ENCODE measurements around the gene CAPZA2.
A peak's percentile ranks its signal among the peaks of the same experiment; 100 is the strongest.
"Not testable (repeated sequence)": the region's sequence is repeated elsewhere in the genome, so short reads cannot be mapped to it uniquely, and the experiment has no call there.

The CAPZA2 gene

GRCh38 chr7:116862234-116862950, at the start of gene CAPZA2:
Gene CAPZA2 (plus strand): TSS chr7:116862587. CDS start chr7:116862612, 25 bp downstream.
- DNase-seq: peak; percentile 89

- no peak for DNase-seq
Observed at GRCh38 chr7:116812860-116813259, 49.5 kb upstream of the CAPZA2 start.

- not testable (repeated sequence) for DNase-seq
Observed at GRCh38 chr7:116813371-116813770, 49.0 kb upstream of the CAPZA2 start.

DNA sequence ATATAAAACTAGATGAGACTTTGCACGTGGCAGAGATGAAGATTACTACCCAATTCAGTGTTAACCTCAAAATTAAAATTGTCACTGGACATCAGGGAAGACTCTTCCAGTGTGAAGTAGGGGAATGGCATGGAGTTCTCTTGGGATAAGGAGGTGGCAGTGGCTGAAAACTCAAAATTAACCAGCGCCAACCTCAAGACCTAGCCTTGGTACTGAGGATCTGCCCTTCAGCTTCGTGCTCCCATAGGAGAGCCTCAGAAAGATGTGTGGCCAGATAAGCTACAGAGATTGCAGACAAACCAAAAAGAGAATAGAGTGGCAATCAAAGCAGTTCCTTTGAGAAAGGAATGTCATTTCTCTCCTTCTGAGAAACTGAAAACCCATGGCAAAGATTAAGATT, 47.3 kb upstream of the CAPZA2 start:
- DNase-seq: no peak

DNA sequence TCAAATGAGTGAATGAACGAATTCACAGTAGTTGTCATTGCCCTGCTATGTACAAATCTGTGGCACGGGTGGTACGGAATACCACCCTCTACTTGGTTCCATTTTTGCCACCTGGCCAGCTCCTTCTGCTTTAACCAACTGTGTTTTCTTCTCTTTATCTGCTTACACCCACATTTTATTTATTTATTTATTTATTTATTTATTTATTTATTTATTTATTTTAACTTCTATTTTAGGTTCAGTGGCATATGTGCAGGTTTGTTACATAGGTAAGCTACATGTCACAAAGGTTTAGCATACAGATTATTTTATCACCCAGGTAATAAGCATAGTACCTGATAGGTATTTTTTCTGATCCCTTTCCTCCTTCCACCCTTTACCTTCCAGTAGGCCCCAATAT, 42.2 kb upstream of the CAPZA2 start:
- DNase-seq: no peak

DNA sequence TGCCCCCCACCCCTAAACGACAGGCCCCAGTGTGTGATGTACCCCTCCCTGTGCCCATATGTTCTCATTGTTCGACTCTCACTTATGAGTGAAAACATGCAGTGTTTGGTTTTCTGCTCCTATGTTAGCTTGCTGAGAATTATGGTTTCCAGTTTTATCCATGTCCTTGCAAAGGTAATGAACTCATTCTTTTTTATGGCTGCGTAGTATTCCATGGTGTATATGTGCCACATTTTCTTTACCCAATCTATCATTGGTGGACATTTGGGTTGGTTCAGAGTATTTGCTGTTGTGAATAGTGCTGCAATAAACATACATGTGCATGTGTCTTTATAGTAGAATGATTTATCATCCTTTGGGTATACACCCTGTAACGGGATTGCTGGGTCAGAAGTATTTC, 40.7 kb upstream of the CAPZA2 start:
- DNase-seq: not testable (repeated sequence)

DNA sequence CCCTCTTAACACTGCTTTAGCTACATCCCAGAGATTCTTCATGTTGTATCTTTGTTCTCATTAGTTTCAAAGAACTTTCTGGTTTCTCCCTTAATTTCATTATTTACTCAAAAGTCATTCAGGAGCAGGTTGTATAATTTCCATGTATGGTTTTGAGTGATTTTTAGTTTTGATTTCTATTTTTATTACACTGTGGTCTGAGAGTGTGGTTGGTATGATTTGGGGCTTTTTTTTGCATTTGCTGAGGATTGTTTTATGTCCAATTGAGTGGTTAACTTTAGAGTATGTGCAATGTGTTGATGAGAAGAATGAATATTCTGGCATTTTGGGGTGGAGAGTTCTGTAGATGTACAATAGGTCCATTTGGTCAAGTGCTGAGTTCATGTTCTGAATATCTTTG, 37.9 kb upstream of the CAPZA2 start:
- no peak for DNase-seq

DNA sequence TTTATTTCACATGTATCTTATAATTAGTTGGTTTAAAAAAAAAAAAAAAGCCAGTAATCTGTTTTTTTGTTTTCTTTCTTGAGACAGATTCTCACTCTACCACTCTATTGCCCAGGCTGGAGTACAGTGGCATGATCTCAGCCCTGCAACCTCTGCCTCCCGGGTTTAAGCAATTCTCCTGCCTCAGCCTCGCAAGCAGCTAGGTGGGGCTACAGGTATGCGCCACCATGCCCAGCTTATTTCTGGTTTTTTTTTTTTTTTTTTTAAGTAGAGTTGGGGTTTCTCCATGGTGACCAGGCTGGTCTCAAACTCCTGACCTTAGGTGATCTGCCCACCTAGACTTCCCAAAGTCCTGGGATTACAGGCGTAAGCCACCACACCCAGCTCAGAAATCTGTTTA, 34.1 kb upstream of the CAPZA2 start:
- DNase-seq: no peak

DNA sequence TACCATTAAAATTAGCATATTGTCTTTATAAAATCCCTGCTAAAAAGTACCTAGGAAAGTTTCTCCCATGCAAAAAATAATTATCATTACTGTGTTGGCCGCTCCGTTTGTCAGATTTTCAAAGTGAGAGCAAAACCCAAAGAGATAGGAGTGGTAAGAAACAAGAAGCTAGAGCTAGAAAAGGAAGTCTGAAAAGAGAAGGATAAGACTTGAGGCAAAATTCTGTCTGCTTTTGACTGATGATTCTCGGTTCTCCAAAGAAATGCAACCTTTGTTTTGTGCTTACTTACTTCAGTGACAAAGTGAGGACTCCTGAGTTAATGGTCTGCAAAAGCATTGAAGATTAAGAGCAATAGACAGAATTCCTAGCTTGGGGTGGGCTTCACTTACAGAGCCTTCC, 33.3 kb upstream of the CAPZA2 start:
- DNase-seq: no peak

DNA sequence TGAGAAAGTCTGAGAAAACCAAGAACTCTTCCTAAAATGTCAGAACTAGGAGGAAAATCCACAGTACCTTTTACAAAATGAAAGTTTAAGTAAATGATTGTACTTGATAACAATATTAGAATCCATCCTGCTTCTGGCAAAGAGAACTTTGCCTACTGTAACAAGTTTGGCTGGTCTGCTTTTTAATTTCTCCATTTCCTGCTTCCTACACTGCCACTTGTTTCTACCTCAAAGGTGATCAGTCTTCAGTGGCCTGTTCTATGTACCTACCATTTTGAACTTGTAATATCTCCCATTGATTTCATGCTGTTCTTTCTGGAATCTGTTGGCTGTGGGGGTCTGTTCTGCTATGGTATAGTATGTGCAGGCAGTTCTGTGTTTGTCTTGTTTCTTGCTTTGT, 32.9 kb upstream of the CAPZA2 start:
- no peak for DNase-seq

DNA sequence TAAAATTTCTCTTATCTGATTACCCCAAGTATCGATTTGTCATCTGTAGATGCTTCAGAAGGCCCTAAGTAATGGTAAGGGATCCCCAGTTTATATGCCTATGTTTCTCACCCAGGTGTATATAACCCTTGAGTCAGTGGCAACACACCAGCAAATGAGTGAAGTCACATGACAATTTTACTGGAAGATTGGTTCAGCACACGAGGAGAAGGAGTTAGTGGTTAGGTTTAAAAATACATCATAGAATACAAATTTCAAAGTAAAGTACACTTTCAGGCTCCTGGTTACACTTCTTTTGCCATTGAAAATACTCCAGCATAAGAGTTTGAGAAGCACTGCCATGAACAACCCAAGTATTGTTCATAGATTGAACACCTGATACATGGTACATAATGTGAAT, 29.7 kb upstream of the CAPZA2 start:
- no peak for DNase-seq

DNA sequence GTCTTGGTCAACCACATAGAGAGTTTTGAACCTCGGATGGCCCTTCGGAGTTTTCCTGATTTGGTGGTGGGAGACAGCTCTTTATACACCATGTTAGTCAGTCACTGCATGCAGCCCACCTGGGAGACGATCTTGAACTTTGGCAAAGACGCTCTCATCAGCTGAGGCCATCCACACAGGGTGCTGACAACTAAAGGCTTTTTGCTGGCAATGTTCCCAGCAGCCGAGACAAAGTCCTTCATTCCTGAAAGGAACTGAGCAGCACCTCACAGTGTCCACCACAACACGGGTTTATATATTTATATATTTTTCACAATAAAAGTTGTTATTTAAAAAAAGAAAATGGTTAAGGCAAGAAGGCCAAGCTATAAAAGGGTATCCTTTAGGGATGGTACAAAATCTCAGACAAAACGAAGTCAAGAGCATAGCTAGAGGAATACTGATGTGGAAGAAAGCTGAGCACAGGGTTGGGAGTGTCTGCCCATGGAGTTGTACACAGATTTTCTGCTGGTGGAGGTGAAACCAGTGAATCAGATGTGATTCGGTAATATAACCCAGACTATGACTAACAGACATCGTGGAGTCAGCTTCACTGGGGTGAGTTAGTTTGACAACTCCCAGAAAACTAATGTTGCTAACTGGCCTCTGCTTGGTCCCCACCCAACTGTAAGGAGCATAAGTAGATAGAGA, 27.4 kb upstream of the CAPZA2 start:
- no peak for DNase-seq

- no peak for DNase-seq
Observed at GRCh38 chr7:116836048-116836447, 26.3 kb upstream of the CAPZA2 start.

GRCh38 chr7:116836911-116837310, 25.5 kb upstream of the CAPZA2 start:
- no peak for DNase-seq

GRCh38 chr7:116837586-116837985, 24.8 kb upstream of the CAPZA2 start:
- no peak for DNase-seq

DNA sequence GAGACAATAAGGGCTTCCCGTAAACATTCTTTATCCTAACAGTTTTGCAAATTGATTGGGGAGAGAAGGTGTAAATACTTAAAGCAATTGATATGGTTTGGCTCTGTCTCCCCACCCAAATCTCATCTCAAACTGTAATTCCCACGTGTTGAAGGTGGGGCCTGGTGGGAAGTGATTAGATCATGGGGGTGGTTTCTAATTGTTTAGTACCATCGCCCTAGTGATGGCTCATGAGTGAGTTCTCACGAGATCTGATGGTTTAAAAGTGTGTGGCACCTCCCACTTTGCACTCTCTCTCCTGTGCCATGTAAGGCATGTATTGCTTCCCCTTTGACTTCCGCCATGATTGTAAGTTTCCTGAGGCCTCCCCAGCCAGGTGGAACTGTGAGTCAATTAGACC, 22.1 kb upstream of the CAPZA2 start:
- no peak for DNase-seq

DNA sequence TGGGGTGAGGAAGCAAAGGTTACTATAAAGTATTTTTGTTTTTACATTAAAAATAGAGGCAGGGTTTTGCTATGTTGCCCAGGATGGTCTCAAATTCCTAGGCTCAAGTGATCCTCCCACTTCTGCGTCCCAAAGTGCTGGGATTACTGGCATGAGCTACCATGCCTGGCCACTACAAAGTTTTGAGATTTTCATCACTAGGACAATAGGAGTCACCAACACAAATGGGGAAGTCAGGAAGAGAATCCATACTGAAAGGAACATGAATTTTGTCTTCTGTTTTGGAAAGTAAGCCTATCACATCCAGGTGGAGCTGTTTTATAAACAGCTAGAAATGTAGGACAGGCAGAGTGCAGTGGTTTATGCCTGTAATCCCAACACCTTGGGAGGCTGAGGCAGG, 20.0 kb upstream of the CAPZA2 start:
- DNase-seq: no peak

- DNase-seq: no peak
Observed at GRCh38 chr7:116843378-116843777, 19.0 kb upstream of the CAPZA2 start.

GRCh38 chr7:116851175-116851574, 11.2 kb upstream of the CAPZA2 start:
- no peak for DNase-seq

- DNase-seq: no peak
Observed at GRCh38 chr7:116851671-116852070, 10.7 kb upstream of the CAPZA2 start.

DNA sequence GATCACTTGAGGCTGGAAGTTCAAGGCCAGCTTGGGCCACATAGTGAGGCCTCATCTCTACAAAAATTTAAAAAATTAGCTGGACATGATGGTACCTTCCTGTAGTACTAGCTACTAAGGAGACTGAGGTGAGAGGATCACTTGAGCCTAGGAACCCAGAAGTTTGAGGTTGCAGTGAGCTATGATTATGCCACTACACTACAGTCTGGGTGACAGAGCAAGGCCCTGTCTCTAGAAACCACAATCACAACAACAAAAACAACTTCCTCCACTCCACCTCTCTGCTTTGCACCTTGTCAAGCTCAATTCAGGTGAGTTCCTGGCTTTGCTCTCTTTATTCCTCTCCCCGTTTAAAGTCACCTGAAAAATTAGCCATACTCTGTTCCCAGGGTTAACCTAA, 8.3 kb upstream of the CAPZA2 start:
- DNase-seq: no peak

GRCh38 chr7:116857052-116857451, 5.3 kb upstream of the CAPZA2 start:
- no peak for DNase-seq

DNA sequence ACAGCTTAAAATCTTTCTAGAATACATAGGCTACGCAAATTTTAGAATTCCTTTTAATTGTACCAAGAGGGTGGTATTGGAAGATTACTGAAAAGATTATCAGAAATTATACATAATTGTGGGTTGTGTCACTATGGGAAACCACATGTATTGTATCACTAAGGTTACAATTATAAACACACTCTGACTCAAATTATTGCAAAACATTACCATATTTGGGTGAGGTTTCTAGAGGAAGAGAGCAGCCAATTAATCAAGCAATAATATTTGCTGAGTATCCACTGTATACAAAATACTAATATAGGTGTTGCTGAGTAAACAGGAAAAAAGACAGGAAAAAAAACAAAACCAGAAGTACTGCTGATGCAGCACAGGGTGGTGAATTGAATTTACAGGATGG, 3.1 kb upstream of the CAPZA2 start:
- peak; percentile 34 for DNase-seq

GRCh38 chr7:116861717-116862116, 670 bp upstream of the CAPZA2 start:
- DNase-seq: no peak
